ENCODE results near the gene MTHFD2. TPM values are rescaled to one million over a fixed set of nuclear protein-coding genes. Genes with fewer than 3 reads are reported as not detected.

MTHFD2 gene
- 115 and 118 TPM in 2 replicates for total RNA-seq (2014; rRNA removed)
- Bru-seq, nascent RNA, result percentile 97 among the genes with signal in this experiment
- BruChase-seq, experiment 1, labeled RNA remaining after a 6-hour chase, result percentile 98 among the genes with signal in this experiment
- percentile 98 among the genes with signal in this experiment for BruChase-seq, experiment 2, labeled RNA remaining after a 2-hour chase
- long read RNA-seq, full-length matches to known transcripts, result 613 of 768 reads
- long read RNA-seq, partial matches to known transcripts, result 24 of 768 reads
- long read RNA-seq, other reads (novel, unspliced or antisense), result 131 of 768 reads

DNA sequence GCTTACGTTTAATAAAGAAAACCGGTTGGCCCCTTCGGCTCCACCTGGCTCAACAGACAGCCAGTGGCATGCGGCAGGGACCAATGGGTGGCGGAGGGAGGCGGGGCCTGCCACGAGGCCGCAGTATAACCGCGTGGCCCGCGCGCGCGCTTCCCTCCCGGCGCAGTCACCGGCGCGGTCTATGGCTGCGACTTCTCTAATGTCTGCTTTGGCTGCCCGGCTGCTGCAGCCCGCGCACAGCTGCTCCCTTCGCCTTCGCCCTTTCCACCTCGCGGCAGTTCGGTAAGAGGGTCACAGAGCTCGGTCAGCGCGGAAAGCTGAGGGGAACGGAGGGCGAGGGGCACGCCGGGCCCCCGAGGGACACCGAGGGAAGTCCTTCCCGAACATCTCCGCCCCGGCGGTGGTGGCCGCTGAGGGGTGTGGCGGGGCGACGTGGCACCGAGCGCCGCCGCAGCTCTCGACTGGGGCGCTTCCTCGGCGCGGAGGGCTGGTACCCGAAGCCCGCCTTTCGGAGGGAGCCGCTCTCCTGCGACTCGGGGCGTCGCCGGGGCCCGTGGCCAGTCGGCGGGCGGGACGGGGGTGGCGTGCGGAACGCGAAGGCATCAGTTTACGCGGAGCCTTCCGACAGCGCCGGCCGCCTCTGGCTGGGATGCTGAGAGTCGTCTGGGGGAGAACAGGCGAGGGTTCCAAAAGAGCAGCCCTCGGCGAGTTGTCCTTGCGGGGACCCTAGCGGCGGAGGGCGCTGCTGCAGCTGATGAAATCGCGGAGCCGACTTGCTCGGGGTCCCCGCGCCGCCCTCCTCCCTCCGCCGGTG lies at the start of gene MTHFD2:
TSS of gene MTHFD2 (plus strand) at position 155 of the 814 bp plus-strand sequence. CDS start at position 182, 27 bp downstream.
- ChIA-PET CTCF (interaction anchor here (0.6 kb wide), 1 partner anchor 51 kb away, joined by 3 read pairs; no protein-coding TSS in a partner anchor), POLR2A (ENCODE audit: unreplicated experiment) (interaction anchor here (1.0 kb wide), 1 partner anchor 20 kb away, joined by 5 read pairs; the partner anchor contains the start of gene MOB1A)
- intact Hi-C loops (cut with micrococcal nuclease), result loop anchor here (2.0 to 5.0 kb wide), 2 partner anchors 20 to 259 kb away; partner anchors contain the start of genes INO80B, MOB1A and WBP1
- Histone ChIP-seq H3K27me3 (ENCODE audit: low read length) (no peaks in the 10 kb centered on the region), H3K4me3 (ENCODE audit: low read length) (peak within 1 kb of the TSS; percentile 85), H3K9me3 (ENCODE audit: low read length) (no peaks in the 10 kb centered on the region), H3K36me3 (ENCODE audit: low read depth, low read length) (peaks cover 5% of the 10 kb centered on the region), H3K9me2 (replicated peaks; ENCODE audit: low read length) (no peaks in the 10 kb centered on the region), H4K20me1 (ENCODE audit: low read length) (peaks cover 39% of the 10 kb centered on the region), H2AFZ (ENCODE audit: low read length) (peak within 1 kb of the TSS; percentile 77), H3K9ac (ENCODE audit: low read length) (peak within 1 kb of the TSS; percentile 97), H3K27ac (ENCODE audit: low read length) (peak within 1 kb of the TSS; percentile 78), H3K4me1 (ENCODE audit: insufficient read depth, low read length) (peaks cover 26% of the 10 kb centered on the region), H3K4me2 (ENCODE audit: low read length) (peak within 1 kb of the TSS; percentile 83), H3F3A (ENCODE audit: low read length, unreplicated experiment) (no peaks in the 10 kb centered on the region), H3K79me2 (ENCODE audit: low read length) (peaks cover 52% of the 10 kb centered on the region)
- DNase-seq, result peak; percentile 99
- peak; percentile 92 for ATAC-seq
- TF ChIP-seq EZH2phosphoT487 (IDR thresholded peaks at IDR 0.05; ENCODE audit: borderline replicate concordance, low read length), result no peak
- TF ChIP-seq, protein P1, sequence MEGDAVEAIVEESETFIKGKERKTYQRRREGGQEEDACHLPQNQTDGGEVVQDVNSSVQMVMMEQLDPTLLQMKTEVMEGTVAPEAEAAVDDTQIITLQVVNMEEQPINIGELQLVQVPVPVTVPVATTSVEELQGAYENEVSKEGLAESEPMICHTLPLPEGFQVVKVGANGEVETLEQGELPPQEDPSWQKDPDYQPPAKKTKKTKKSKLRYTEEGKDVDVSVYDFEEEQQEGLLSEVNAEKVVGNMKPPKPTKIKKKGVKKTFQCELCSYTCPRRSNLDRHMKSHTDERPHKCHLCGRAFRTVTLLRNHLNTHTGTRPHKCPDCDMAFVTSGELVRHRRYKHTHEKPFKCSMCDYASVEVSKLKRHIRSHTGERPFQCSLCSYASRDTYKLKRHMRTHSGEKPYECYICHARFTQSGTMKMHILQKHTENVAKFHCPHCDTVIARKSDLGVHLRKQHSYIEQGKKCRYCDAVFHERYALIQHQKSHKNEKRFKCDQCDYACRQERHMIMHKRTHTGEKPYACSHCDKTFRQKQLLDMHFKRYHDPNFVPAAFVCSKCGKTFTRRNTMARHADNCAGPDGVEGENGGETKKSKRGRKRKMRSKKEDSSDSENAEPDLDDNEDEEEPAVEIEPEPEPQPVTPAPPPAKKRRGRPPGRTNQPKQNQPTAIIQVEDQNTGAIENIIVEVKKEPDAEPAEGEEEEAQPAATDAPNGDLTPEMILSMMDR (conservative IDR thresholded peaks at IDR 0.05; ENCODE audit: low read depth, low read length), result peak; percentile 71
- no TSS peak for BruUV-seq (replicated peaks)

DNA sequence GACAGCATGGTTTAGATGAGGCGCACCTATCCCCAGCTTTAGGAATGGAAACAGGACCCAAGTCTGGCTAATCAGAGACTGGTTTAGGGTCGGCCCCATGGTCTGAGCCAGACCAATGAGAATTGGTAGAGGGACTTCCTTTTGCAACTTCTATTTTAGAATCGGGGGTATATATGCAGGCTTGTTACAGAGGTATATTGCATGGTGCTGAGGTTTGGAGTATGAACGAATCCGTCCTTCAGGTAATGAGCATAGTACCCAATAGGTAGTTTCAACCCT lies 49.2 kb upstream of the MTHFD2 start:
- Histone ChIP-seq H2AFZ (ENCODE audit: low read length) (no peak overlapping the region), H3K27ac (ENCODE audit: low read length) (no peak overlapping the region), H3K4me3 (ENCODE audit: low read length) (no peak overlapping the region), H3K4me2 (ENCODE audit: low read length) (no peak overlapping the region), H3K36me3 (ENCODE audit: low read depth, low read length) (0 out of 2 replicates have a peak, but pooled peaks cover 9% of the 10 kb centered on the region), H3K4me1 (ENCODE audit: insufficient read depth, low read length) (peaks cover 13% of the 10 kb centered on the region), H3K9ac (ENCODE audit: low read length) (no peak overlapping the region), H3K9me2 (replicated peaks; ENCODE audit: low read length) (no peaks in the 10 kb centered on the region), H4K20me1 (ENCODE audit: low read length) (no peaks in the 10 kb centered on the region), H3K79me2 (ENCODE audit: low read length) (peaks cover 16% of the 10 kb centered on the region), H3F3A (ENCODE audit: low read length, unreplicated experiment) (peaks cover 6% of the 10 kb centered on the region), H3K9me3 (ENCODE audit: low read length) (no peaks in the 10 kb centered on the region), H3K27me3 (ENCODE audit: low read length) (no peaks in the 10 kb centered on the region)
- CTCF ChIA-PET, result no interaction called here
- no peak for ATAC-seq
- no peak for DNase-seq
- intact Hi-C loops (cut with micrococcal nuclease), result no loop called here
- TF ChIP-seq EZH2phosphoT487 (IDR thresholded peaks at IDR 0.05; ENCODE audit: borderline replicate concordance, low read length) (no peak), EZH2 (IDR thresholded peaks at IDR 0.05; ENCODE audit: low read length, unreplicated experiment) (no peak)
- TF ChIP-seq, protein P1 (conservative IDR thresholded peaks at IDR 0.05; ENCODE audit: low read depth, low read length), result no peak
- POLR2A ChIA-PET (ENCODE audit: unreplicated experiment), result no interaction called here
- no TSS peak for BruUV-seq (replicated peaks)

Measured in PC-3 (cell line).